Measurements from ENCODE around the gene TBC1D22A. TPM values are rescaled to one million over a fixed set of nuclear protein-coding genes. Genes with fewer than 3 reads are reported as not detected.
A peak's percentile ranks its signal among the peaks of the same experiment; 100 is the strongest.

The TBC1D22A gene
- total RNA-seq, 4 donors from 2014 or later, result 31.2 to 111 (median 41.8) TPM

DNA sequence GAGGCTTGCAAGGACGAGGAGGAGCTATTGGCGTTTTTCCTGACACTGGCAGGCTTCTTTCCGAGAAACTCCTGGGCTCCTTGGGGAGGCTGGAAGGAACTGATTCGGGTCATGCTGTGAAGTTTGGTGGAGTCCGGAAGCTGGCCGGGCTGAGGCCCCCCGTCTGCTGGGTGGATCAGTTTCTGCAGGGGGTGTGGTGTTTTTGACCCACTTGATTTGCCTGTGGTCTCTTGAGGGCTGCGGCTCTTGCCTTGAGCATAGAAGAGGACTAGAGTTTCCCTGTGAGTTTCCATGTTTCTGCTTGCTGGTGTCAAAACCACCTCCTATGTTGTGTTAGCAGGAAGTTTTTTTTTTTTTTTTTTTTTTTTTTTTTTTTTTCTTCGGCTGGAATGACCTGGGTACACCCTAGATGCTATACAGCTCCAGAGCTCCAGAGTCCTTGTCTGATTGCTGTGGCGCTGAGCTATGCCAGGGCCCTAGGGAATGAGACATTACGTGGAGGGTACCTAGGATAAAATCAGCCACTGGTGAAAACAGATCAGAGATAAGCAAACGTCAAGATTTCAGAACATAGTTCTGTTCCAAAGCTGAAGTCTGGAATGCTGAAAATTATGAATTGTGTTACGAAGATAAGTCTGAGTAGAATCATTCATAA lies 728 bp downstream of the TBC1D22A start:
- peak; percentile 68 for DNase-seq
- no peaks in the 10 kb centered on the region for H3K27me3 ChIP-seq
- peak overlapping the region; percentile 90 to 98 (median 97) for H3K27ac ChIP-seq
- WGBS, 2 donors (ENCODE audit: low coverage in 1 of 2), result 6 to 7% methylated on average over 3 to 13 of the region's 13 CpGs
- H3K4me3 ChIP-seq, result peak overlapping the region; percentile 63 to 79 (median 76)
- peaks cover 16 to 71% (median 36%) of the 10 kb centered on the region in 4 donors for H3K4me1 ChIP-seq
- H3K9me3 ChIP-seq, result no peaks in the 10 kb centered on the region
- H3K36me3 ChIP-seq, result no peaks in the 10 kb centered on the region
- in situ Hi-C loops (cut with MboI; ENCODE audit: low pct_ligation_motif_present in 1 of 4, low pct_unique_long_range_greater_than_20kb in 1 of 4, low sequenced_read_pairs in 3 of 4), result loop anchor here in 1 of 4 donors (25.0 kb wide), 1 partner anchor 201 kb away; no protein-coding TSS in a partner anchor
- intact Hi-C loops (cut with DNase I; ENCODE audit: low total_unique reads), result no loop called here
- TF ChIP-seq POLR2AphosphoS5 (IDR thresholded peaks at IDR 0.05), result no peak
- TF ChIP-seq, protein P1, sequence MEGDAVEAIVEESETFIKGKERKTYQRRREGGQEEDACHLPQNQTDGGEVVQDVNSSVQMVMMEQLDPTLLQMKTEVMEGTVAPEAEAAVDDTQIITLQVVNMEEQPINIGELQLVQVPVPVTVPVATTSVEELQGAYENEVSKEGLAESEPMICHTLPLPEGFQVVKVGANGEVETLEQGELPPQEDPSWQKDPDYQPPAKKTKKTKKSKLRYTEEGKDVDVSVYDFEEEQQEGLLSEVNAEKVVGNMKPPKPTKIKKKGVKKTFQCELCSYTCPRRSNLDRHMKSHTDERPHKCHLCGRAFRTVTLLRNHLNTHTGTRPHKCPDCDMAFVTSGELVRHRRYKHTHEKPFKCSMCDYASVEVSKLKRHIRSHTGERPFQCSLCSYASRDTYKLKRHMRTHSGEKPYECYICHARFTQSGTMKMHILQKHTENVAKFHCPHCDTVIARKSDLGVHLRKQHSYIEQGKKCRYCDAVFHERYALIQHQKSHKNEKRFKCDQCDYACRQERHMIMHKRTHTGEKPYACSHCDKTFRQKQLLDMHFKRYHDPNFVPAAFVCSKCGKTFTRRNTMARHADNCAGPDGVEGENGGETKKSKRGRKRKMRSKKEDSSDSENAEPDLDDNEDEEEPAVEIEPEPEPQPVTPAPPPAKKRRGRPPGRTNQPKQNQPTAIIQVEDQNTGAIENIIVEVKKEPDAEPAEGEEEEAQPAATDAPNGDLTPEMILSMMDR (IDR thresholded peaks at IDR 0.05), result no peak
- no peak for TF ChIP-seq EP300 (IDR thresholded peaks at IDR 0.05; ENCODE audit: low read depth)
- TF ChIP-seq POLR2A (IDR thresholded peaks at IDR 0.05), result no peak

DNA sequence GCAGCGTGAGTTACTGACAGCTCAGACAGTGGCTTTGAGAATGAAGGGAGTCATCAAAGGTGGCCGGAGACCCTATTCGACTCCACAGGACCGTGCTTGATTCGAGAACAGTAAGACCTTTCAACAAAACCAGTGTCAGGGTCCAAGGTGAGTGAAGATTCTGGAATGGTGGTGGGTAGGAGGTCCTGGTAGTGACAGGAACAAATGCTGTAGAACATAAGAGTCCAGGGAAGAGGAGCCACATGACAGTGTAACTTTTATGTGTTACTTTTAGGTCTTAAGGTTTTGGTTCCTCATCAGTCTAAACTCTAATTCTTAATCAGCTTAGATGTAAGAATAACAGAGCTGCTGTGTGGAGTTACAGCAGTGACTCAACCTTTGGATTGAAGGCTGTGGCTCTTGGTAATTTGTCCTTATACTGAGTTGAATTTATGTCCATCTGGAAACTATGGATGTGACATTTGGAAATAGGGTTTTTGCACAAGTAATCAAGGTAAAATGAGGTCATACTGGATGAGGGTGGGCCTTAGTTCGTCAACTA lies 1.8 kb downstream of the TBC1D22A start:
- Histone ChIP-seq H3K36me3 (no peaks in the 10 kb centered on the region), H3K4me1 (peaks cover 13 to 61% (median 31%) of the 10 kb centered on the region in 4 donors), H3K27ac (peak overlapping the region in 3 of 4 donors; percentile 97 to 98 (median 97)), H3K27me3 (no peaks in the 10 kb centered on the region), H3K4me3 (peak overlapping the region in 1 of 4 donors; percentile 77), H3K9me3 (no peaks in the 10 kb centered on the region)
- no peak for DNase-seq
- TF ChIP-seq, protein P1 (IDR thresholded peaks at IDR 0.05), result no peak
- no peak for TF ChIP-seq EP300 (IDR thresholded peaks at IDR 0.05; ENCODE audit: low read depth)
- TF ChIP-seq POLR2AphosphoS5 (IDR thresholded peaks at IDR 0.05), result no peak
- TF ChIP-seq POLR2A (IDR thresholded peaks at IDR 0.05), result no peak
- WGBS, 2 donors (ENCODE audit: low coverage in 1 of 2), result 78 to 86% methylated on average over 6 of the region's 6 CpGs
- in situ Hi-C loops (cut with MboI; ENCODE audit: low pct_ligation_motif_present in 1 of 4, low pct_unique_long_range_greater_than_20kb in 1 of 4, low sequenced_read_pairs in 3 of 4), result loop anchor here in 1 of 4 donors (25.0 kb wide), 1 partner anchor 202 kb away; no protein-coding TSS in a partner anchor
- intact Hi-C loops (cut with DNase I; ENCODE audit: low total_unique reads), result no loop called here

DNA sequence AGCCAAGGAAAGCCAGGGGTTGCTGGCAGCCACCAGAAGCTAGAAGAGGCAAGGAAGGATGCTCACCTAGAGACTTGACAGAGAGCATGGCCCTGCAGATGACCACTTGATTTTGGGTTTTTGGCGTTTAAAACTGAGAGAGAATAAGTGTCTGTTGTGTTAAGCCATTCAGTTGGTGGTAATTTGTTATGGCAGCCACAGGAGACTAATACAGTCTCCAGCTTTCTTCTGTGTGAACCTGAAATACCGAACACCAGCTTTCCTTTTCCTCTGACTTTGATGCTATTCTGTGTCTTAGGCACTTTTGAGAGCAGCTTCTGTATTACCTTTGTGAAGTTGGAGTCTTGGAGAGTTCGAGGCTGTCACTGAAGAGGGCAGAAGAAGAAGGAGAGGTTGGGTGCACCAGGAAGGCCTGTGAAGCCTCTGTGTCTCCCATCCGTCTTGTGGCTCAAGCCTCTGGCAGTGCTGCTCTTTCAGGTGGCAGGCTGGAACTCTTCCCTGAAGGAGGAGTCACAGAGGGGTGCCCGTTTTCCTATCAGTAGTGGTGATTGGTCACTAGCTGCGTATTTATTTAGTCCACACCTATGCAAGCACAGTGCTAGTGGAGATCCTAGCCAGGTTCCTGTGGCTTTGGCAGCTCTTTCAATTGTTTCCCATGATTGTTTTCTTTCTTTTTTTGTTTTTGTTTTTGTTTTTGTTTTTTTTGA lies 2.5 kb downstream of the TBC1D22A start:
- intact Hi-C loops (cut with DNase I; ENCODE audit: low total_unique reads), result no loop called here
- in situ Hi-C loops (cut with MboI; ENCODE audit: low pct_ligation_motif_present in 1 of 4, low pct_unique_long_range_greater_than_20kb in 1 of 4, low sequenced_read_pairs in 3 of 4), result loop anchor here in 1 of 4 donors (25.0 kb wide), 1 partner anchor 203 kb away; no protein-coding TSS in a partner anchor
- peak; percentile 10 for TF ChIP-seq POLR2A (IDR thresholded peaks at IDR 0.05)
- no peak for TF ChIP-seq POLR2AphosphoS5 (IDR thresholded peaks at IDR 0.05)
- Histone ChIP-seq H3K36me3 (no peaks in the 10 kb centered on the region), H3K27ac (peak overlapping the region in 3 of 4 donors; percentile 97 to 98 (median 97)), H3K9me3 (no peaks in the 10 kb centered on the region), H3K4me1 (peaks cover 12 to 59% (median 29%) of the 10 kb centered on the region in 4 donors), H3K27me3 (no peaks in the 10 kb centered on the region), H3K4me3 (no peak overlapping the region)
- DNase-seq, result no peak
- WGBS, 2 donors (ENCODE audit: low coverage in 1 of 2), result 76% methylated on average over 6 of the region's 6 CpGs; no CpG with 5 or more reads in 1 of the 2 donors

DNA sequence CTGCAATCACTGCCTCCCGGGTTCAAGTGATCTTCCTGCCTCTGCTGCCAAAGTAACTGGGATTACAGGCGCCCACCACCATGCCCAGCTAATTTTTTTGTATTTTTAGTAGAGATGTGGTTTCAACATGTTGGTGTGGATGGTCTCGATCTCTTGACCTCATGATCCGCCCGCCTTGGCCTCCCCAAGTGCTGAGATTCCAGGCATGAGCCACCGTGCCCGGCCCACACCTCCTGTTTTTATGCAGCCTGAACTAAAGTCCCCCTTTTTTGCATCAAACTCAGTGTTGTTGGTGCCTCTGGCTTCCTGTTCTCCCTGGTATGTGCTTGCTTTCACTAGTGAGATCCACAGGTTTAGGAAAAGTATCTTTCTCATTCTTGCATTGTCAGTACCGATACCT lies 4.2 kb downstream of the TBC1D22A start:
- no peaks in the 10 kb centered on the region for H3K27me3 ChIP-seq
- no peak overlapping the region for H3K27ac ChIP-seq
- peaks cover 12 to 62% (median 28%) of the 10 kb centered on the region in 4 donors for H3K4me1 ChIP-seq
- 93% methylated on average over 8 of the region's 8 CpGs; no CpG with 5 or more reads in 1 of the 2 donors for WGBS, 2 donors (ENCODE audit: low coverage in 1 of 2)
- H3K4me3 ChIP-seq, result no peak overlapping the region
- H3K9me3 ChIP-seq, result no peaks in the 10 kb centered on the region
- DNase-seq, result no peak
- in situ Hi-C loops (cut with MboI; ENCODE audit: low pct_ligation_motif_present in 1 of 4, low pct_unique_long_range_greater_than_20kb in 1 of 4, low sequenced_read_pairs in 3 of 4) (loop anchor here in 1 of 4 donors (25.0 kb wide), 1 partner anchor 204 kb away; no protein-coding TSS in a partner anchor), intact Hi-C loops (cut with DNase I; ENCODE audit: low total_unique reads) (no loop called here)
- no peaks in the 10 kb centered on the region for H3K36me3 ChIP-seq
- TF ChIP-seq EP300 (IDR thresholded peaks at IDR 0.05; ENCODE audit: low read depth), result no peak
- TF ChIP-seq, protein P1 (IDR thresholded peaks at IDR 0.05), result no peak
- no peak for TF ChIP-seq POLR2A (IDR thresholded peaks at IDR 0.05)
- TF ChIP-seq POLR2AphosphoS5 (IDR thresholded peaks at IDR 0.05), result no peak

All from transverse colon (tissue), 4 donors.